ENCODE results near the gene EDAR. TPM values are rescaled to one million over a fixed set of nuclear protein-coding genes. Genes with fewer than 3 reads are reported as not detected.

EDAR gene
- total and polyA plus RNA-seq, 9 of the 15 experiments (the other 6 are each of a cell fraction or from before 2014, with no cell fraction given), result 0.01 TPM; not detected in 8

GRCh38 chr2:109027702-109028101, 38.7 kb upstream of the EDAR start:
- H2AFZ ChIP-seq (ENCODE audit: low read depth, low read length), result no peak overlapping the region
- ChIA-PET CTCF (ENCODE audit: low intra/inter-chr PET ratio) (no interaction called here), POLR2A (interaction anchor here (0.6 kb wide), 1 partner anchor 54 kb away, joined by 3 read pairs; no protein-coding TSS in a partner anchor)
- no peaks in the 10 kb centered on the region for H3K9me1 ChIP-seq (ENCODE audit: control insufficient read depth, insufficient read depth, low read length)
- H3K27me3 ChIP-seq (ENCODE audit: control insufficient read depth in 2 of 2, insufficient read depth in 2 of 2, low read length in 2 of 2), result peaks cover 0 to 8% of the 10 kb centered on the region in 2 experiments; a peak in 2 of 5 replicates
- H3K4me2 ChIP-seq (ENCODE audit: insufficient read depth, low read length), result no peak overlapping the region
- no peaks in the 10 kb centered on the region for H3K9me3 ChIP-seq (replicated peaks; ENCODE audit: control insufficient read depth, insufficient read depth, low read depth, low read length)
- no peak overlapping the region for H3K4me3 ChIP-seq
- no peak for FAIRE-seq
- no peaks in the 10 kb centered on the region for H4K20me1 ChIP-seq (replicated peaks; ENCODE audit: control insufficient read depth, insufficient read depth, low read length)
- no TSS peak for BruUV-seq (replicated peaks)
- DNase-seq (ENCODE audit: extremely low read depth in 1 of 4, low spot score in 3 of 4), result no peak
- H3K79me2 ChIP-seq (ENCODE audit: control insufficient read depth, insufficient read depth, low read length), result no peaks in the 10 kb centered on the region
- in situ Hi-C loops (cut with MboI), result no loop called here
- peaks cover 7 to 8% of the 10 kb centered on the region in 2 experiments; a peak in 4 of 5 replicates for H3K4me1 ChIP-seq (replicated peaks in 1 of 2; ENCODE audit: control insufficient read depth in 2 of 2, insufficient read depth in 2 of 2, low read length in 2 of 2)
- no peaks in the 10 kb centered on the region for H3K36me3 ChIP-seq (ENCODE audit: control insufficient read depth, insufficient read depth, low read length)
- TF ChIP-seq TSHZ1 (CRISPR knock-in tag; IDR thresholded peaks at IDR 0.05), result no peak
- no peak for TF ChIP-seq ZNF398 (CRISPR knock-in tag; IDR thresholded peaks at IDR 0.05)
- TF ChIP-seq ZNF830 (CRISPR knock-in tag; IDR thresholded peaks at IDR 0.05), result no peak
- TF ChIP-seq XRCC3 (IDR thresholded peaks at IDR 0.05), result no peak
- TF ChIP-seq BCOR (IDR thresholded peaks at IDR 0.05), result no peak
- TF ChIP-seq POLR3A (IDR thresholded peaks at IDR 0.05; ENCODE audit: borderline replicate concordance, extremely low read depth, insufficient read depth, insufficient read length), result no peak
- no peak for TF ChIP-seq CCAR2 (IDR thresholded peaks at IDR 0.05; ENCODE audit: low read depth, low read length)
- no peak for TF ChIP-seq JUN (IDR thresholded peaks at IDR 0.05; ENCODE audit: borderline replicate concordance, low read depth, low read length)
- TF ChIP-seq JUN (CRISPR knock-in tag; IDR thresholded peaks at IDR 0.05; ENCODE audit: borderline replicate concordance), result no peak
- no peak for TF ChIP-seq CTCF (IDR thresholded peaks at IDR 0.05 in 2 of 3, conservative IDR thresholded peaks at IDR 0.05 in 1 of 3; ENCODE audit: insufficient read depth in 2 of 3, low read depth in 1 of 3, low read length in 3 of 3)
- TF ChIP-seq ZBTB26 (CRISPR knock-in tag; IDR thresholded peaks at IDR 0.05), result no peak
- 20% methylated on average over 2 of the region's 5 CpGs for WGBS (ENCODE audit: insufficient coverage, low coverage, missing lambda C conversion rate)
- no peak overlapping the region for H3K9ac ChIP-seq (ENCODE audit: insufficient read depth in 1 of 2, low read depth in 2 of 2, low read length in 2 of 2)
- ATAC-seq, result no peak
- no peak overlapping the region for H3K27ac ChIP-seq (ENCODE audit: extremely low read depth, low read depth, low read length)
- intact Hi-C loops (cut with micrococcal nuclease), result no loop called here

All from K562 (cell line).